HepG2 (cell line): ENCODE measurements around the gene PRKG1. TPM values are rescaled to one million over a fixed set of nuclear protein-coding genes. Genes with fewer than 3 reads are reported as not detected.

Experiments
- GTF3A ChIP-seq: sonication (generic); formaldehyde crosslinking; conservative IDR thresholded peaks from 2 replicates; pipeline ENCODE4 v1.4.0; 2020; ENCODE audit warnings: mild to moderate bottlenecking, missing genetic modification reagents
- ISL2 ChIP-seq: sonication (generic); formaldehyde crosslinking; IDR thresholded peaks from 2 replicates; pipeline ENCODE4 v1.5.0; 2020; ENCODE audit warnings: missing genetic modification reagents
- MTA1 ChIP-seq: sonication (generic); formaldehyde crosslinking; IDR thresholded peaks from 2 replicates; pipeline ENCODE4 v1.4.0; 2020; ENCODE audit warnings: missing genetic modification reagents, mild to moderate bottlenecking, borderline replicate concordance
- PRPF4 ChIP-seq: fragments of 200-400 bp; formaldehyde crosslinking; IDR thresholded peaks from 2 replicates; pipeline ENCODE4 v1.6.1; 2016; ENCODE audit warnings: low read length, low read depth; ENCODE audit not compliant: poor library complexity, severe bottlenecking
- RFX3 ChIP-seq: IDR thresholded peaks from 2 replicates; pipeline ENCODE4 v1.6.1; 2016; ENCODE audit warnings: missing biosample characterization, missing genetic modification reagents
- SAFB2 ChIP-seq: sonication (generic); formaldehyde crosslinking; IDR thresholded peaks from 2 replicates; pipeline ENCODE4 v1.5.1; 2020; ENCODE audit warnings: missing genetic modification reagents, low read depth, mild to moderate bottlenecking, borderline replicate concordance
- ZBTB20 ChIP-seq: sonication (generic); formaldehyde crosslinking; IDR thresholded peaks from 2 replicates; pipeline ENCODE4 v1.8.1; 2023; ENCODE audit warnings: missing genetic modification reagents, low read depth, mild to moderate bottlenecking, borderline replicate concordance
- ZNF207 ChIP-seq: fragments of 450-650 bp; IDR thresholded peaks from 2 replicates; pipeline ENCODE4 v1.6.1; 2016; ENCODE audit warnings: antibody characterized with exemption, borderline replicate concordance
- ZNF839 ChIP-seq: sonication (generic); formaldehyde crosslinking; IDR thresholded peaks from 2 replicates; pipeline ENCODE4 v1.4.0; 2020; ENCODE audit warnings: missing genetic modification reagents, mild to moderate bottlenecking, borderline replicate concordance
- ZSCAN25 ChIP-seq: sonication (generic); formaldehyde crosslinking; IDR thresholded peaks from 2 replicates; pipeline ENCODE4 v1.8.0; 2022; ENCODE audit warnings: mild to moderate bottlenecking, missing genetic modification reagents
- polyA plus RNA-seq, 8 experiments: library from polyadenylated mRNA; depleted of rRNA in 3 of 8; stranded (reverse) in 7 of 8; unstranded in 1 of 8; fragments of >200 nt; fragmentation: Illumina TruSeq in 4 of 8; extraction: Trizol in 4 of 8; gene quantifications; 2 replicates each; pipeline versions ENCODE4 v1.2.1 to v1.2.3, GENCODE V29; 2011 to 2016; ENCODE audit warnings: low read depth in 4 of 8, missing spikeins in 1 of 8, mixed read lengths in 1 of 8; ENCODE audit not compliant: insufficient read depth in 1 of 8
- total RNA-seq, 5 experiments: library from RNA; depleted of rRNA; stranded (reverse); fragments of >200 nt; fragmentation: Illumina TruSeq; extraction: Trizol; gene quantifications; 2 replicates each; pipeline ENCODE4 v1.2.3, GENCODE V29; 2016; ENCODE audit warnings: low read depth in 1 of 5
- TF ChIP-seq, protein P1 (sequence below): sonication (generic); formaldehyde crosslinking; IDR thresholded peaks from 2 replicates; pipeline ENCODE4 v1.4.0; 2020; ENCODE audit warnings: mild to moderate bottlenecking, missing genetic modification reagents
- TF ChIP-seq, protein P2 (sequence below): sonication (generic); formaldehyde crosslinking; IDR thresholded peaks from 2 replicates; pipeline ENCODE4 v1.4.0; 2020; ENCODE audit warnings: missing genetic modification reagents
- TF ChIP-seq, protein P3 (sequence below): sonication (generic); formaldehyde crosslinking; conservative IDR thresholded peaks from 2 replicates; pipeline ENCODE4 v1.8.0; 2022; ENCODE audit warnings: missing genetic modification reagents
- TF ChIP-seq, protein P4 (sequence below): sonication (generic); formaldehyde crosslinking; IDR thresholded peaks from 2 replicates; pipeline ENCODE4 v1.4.0; 2020; ENCODE audit warnings: mild to moderate bottlenecking, missing genetic modification reagents

Gene PRKG1
- total and polyA plus RNA-seq, 2 of the 13 experiments (the other 11 are each of a cell fraction or from before 2014, with no cell fraction given): 0.01 TPM; not detected in 1

DNA sequence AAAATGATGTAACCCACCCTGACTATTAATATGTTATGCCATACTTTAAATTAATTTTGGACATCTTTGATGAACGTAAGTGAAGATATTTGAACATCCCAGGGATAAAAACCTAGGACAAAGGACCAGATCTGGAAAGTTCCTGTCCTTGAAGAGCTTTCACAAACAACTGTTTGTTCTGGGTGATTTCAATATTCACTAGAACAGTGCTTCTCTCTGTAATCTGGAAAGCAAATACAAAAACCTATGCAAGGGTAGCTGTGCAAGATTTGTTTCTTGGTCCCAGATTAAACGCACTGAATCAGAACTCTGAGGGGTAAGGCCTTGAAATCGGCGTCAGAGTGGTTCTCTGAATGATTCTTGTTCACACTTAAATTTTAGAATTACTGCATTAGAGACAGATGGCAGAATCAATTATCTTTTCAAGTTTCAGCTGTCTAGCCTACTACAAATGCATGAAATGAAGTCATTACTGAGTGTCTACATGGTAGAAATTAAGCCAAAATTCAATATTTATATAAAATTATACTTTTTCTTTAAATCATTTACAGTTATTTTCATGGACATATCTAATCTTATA is 694.7 kb downstream of the PRKG1 start (continued):
- TF ChIP-seq, protein P1, sequence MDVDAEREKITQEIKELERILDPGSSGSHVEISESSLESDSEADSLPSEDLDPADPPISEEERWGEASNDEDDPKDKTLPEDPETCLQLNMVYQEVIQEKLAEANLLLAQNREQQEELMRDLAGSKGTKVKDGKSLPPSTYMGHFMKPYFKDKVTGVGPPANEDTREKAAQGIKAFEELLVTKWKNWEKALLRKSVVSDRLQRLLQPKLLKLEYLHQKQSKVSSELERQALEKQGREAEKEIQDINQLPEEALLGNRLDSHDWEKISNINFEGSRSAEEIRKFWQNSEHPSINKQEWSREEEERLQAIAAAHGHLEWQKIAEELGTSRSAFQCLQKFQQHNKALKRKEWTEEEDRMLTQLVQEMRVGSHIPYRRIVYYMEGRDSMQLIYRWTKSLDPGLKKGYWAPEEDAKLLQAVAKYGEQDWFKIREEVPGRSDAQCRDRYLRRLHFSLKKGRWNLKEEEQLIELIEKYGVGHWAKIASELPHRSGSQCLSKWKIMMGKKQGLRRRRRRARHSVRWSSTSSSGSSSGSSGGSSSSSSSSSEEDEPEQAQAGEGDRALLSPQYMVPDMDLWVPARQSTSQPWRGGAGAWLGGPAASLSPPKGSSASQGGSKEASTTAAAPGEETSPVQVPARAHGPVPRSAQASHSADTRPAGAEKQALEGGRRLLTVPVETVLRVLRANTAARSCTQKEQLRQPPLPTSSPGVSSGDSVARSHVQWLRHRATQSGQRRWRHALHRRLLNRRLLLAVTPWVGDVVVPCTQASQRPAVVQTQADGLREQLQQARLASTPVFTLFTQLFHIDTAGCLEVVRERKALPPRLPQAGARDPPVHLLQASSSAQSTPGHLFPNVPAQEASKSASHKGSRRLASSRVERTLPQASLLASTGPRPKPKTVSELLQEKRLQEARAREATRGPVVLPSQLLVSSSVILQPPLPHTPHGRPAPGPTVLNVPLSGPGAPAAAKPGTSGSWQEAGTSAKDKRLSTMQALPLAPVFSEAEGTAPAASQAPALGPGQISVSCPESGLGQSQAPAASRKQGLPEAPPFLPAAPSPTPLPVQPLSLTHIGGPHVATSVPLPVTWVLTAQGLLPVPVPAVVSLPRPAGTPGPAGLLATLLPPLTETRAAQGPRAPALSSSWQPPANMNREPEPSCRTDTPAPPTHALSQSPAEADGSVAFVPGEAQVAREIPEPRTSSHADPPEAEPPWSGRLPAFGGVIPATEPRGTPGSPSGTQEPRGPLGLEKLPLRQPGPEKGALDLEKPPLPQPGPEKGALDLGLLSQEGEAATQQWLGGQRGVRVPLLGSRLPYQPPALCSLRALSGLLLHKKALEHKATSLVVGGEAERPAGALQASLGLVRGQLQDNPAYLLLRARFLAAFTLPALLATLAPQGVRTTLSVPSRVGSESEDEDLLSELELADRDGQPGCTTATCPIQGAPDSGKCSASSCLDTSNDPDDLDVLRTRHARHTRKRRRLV (CRISPR knock-in tag): no peak
- TF ChIP-seq MTA1 (no peak), PRPF4 (no peak), ZNF207 (no peak), ISL2 (CRISPR knock-in tag) (no peak), RFX3 (CRISPR knock-in tag) (no peak), ZSCAN25 (no peak), ZNF839 (CRISPR knock-in tag) (no peak), GTF3A (no peak), ZBTB20 (CRISPR knock-in tag) (no peak), SAFB2 (CRISPR knock-in tag) (no peak)
- TF ChIP-seq, protein P2, sequence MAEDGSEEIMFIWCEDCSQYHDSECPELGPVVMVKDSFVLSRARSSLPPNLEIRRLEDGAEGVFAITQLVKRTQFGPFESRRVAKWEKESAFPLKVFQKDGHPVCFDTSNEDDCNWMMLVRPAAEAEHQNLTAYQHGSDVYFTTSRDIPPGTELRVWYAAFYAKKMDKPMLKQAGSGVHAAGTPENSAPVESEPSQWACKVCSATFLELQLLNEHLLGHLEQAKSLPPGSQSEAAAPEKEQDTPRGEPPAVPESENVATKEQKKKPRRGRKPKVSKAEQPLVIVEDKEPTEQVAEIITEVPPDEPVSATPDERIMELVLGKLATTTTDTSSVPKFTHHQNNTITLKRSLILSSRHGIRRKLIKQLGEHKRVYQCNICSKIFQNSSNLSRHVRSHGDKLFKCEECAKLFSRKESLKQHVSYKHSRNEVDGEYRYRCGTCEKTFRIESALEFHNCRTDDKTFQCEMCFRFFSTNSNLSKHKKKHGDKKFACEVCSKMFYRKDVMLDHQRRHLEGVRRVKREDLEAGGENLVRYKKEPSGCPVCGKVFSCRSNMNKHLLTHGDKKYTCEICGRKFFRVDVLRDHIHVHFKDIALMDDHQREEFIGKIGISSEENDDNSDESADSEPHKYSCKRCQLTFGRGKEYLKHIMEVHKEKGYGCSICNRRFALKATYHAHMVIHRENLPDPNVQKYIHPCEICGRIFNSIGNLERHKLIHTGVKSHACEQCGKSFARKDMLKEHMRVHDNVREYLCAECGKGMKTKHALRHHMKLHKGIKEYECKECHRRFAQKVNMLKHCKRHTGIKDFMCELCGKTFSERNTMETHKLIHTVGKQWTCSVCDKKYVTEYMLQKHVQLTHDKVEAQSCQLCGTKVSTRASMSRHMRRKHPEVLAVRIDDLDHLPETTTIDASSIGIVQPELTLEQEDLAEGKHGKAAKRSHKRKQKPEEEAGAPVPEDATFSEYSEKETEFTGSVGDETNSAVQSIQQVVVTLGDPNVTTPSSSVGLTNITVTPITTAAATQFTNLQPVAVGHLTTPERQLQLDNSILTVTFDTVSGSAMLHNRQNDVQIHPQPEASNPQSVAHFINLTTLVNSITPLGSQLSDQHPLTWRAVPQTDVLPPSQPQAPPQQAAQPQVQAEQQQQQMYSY (CRISPR knock-in tag): no peak
- TF ChIP-seq, protein P3, sequence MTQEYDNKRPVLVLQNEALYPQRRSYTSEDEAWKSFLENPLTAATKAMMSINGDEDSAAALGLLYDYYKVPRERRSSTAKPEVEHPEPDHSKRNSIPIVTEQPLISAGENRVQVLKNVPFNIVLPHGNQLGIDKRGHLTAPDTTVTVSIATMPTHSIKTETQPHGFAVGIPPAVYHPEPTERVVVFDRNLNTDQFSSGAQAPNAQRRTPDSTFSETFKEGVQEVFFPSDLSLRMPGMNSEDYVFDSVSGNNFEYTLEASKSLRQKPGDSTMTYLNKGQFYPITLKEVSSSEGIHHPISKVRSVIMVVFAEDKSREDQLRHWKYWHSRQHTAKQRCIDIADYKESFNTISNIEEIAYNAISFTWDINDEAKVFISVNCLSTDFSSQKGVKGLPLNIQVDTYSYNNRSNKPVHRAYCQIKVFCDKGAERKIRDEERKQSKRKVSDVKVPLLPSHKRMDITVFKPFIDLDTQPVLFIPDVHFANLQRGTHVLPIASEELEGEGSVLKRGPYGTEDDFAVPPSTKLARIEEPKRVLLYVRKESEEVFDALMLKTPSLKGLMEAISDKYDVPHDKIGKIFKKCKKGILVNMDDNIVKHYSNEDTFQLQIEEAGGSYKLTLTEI: no peak
- TF ChIP-seq, protein P4, sequence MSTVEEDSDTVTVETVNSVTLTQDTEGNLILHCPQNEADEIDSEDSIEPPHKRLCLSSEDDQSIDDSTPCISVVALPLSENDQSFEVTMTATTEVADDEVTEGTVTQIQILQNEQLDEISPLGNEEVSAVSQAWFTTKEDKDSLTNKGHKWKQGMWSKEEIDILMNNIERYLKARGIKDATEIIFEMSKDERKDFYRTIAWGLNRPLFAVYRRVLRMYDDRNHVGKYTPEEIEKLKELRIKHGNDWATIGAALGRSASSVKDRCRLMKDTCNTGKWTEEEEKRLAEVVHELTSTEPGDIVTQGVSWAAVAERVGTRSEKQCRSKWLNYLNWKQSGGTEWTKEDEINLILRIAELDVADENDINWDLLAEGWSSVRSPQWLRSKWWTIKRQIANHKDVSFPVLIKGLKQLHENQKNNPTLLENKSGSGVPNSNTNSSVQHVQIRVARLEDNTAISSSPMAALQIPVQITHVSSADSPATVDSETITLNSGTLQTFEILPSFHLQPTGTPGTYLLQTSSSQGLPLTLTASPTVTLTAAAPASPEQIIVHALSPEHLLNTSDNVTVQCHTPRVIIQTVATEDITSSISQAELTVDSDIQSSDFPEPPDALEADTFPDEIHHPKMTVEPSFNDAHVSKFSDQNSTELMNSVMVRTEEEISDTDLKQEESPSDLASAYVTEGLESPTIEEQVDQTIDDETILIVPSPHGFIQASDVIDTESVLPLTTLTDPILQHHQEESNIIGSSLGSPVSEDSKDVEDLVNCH: no peak
